HG02759 (cell line): ENCODE data around the gene ZNF212.
"Not testable (repeated sequence)": the region's sequence is repeated elsewhere in the genome, so short reads cannot be mapped to it uniquely, and the experiment has no call there.

Source experiments
- ATAC-seq: cut with Tn5 transposase; IDR thresholded peaks from one replicate; pipeline ENCODE4 v1.9.1; 2021; ENCODE audit warnings: mild to moderate bottlenecking, moderate library complexity; ENCODE audit not compliant: unreplicated experiment

Gene ZNF212

GRCh38 chr7:149252378-149252777 lies 12.9 kb downstream of the ZNF212 start:
- no peak for ATAC-seq

- ATAC-seq: no peak
Measured at GRCh38 chr7:149253665-149254064, 14.2 kb downstream of the ZNF212 start.

GRCh38 chr7:149254181-149254858 lies 14.9 kb downstream of the ZNF212 start:
- no peak for ATAC-seq

DNA sequence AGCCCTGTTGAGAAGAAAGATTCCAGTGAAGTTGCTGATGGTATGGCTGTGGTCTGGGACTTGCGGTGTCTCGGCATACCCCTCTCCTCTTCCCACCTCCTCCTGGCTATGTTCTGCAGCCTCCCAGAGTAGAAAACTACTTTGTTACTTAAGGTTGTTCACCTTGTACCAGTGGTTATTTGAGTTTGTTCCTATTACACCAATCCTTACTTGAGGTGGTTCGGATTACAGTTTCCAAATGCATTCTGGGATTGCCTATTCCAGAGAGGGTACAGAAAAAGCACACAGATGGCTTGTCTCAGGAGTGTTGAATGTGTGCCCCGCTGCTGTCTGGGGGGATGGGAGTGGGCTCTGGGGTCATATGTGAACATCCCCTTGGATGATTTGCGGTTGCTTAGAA lies 15.7 kb downstream of the ZNF212 start:
- ATAC-seq: no peak

GRCh38 chr7:149256568-149256967 lies 17.1 kb downstream of the ZNF212 start:
- no peak for ATAC-seq

GRCh38 chr7:149257146-149257545 lies 17.7 kb downstream of the ZNF212 start:
- ATAC-seq: no peak

- peak; percentile 12 for ATAC-seq
Measured at GRCh38 chr7:149261316-149261828, 21.9 kb downstream of the ZNF212 start.

DNA sequence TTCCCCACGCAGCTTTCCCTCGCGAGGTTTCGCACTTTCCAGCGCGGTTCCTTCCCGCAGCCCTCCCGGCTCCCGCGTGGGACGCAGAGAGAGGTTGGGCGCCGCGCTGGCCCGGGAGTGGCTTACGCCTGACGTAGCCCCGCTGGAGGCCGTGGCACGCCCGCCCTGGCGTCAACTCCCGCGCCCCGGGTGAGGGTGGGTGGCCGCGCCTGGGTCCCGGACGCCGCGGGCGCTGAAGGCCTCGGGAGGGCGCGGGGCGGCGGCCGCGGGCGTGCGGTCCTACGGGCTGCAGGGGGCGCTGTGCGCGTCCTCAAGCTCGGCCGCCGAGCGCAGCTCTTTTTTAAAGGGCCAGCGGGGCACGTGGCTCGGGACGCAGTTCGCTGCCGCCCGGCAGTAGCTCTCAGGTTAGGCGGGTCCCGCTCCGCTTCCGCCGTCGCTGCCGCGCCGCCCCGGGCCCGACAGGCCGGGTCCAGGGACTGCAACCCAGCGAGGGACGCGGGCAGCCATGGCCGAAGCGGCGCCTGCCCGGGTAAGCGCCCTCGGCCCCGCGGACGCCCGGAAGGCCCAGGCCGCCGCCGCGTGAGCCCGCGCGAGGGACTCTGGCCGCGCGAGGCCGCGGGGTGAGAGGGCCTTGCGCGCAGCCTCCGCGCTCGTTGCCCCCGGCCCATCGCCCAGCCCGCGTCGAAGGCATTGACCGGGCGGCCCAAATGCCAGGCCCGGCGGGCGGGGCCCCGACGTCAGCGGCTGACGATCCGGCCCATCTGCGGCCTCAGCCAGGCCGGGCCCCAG lies 22.6 kb downstream of the ZNF212 start, which contains the start of gene ZNF783:
Gene ZNF783 (plus strand): TSS at position 368 of the 789 bp plus-strand sequence. CDS start 138 bp downstream, at position 506.
- ATAC-seq: peak; percentile 87

DNA sequence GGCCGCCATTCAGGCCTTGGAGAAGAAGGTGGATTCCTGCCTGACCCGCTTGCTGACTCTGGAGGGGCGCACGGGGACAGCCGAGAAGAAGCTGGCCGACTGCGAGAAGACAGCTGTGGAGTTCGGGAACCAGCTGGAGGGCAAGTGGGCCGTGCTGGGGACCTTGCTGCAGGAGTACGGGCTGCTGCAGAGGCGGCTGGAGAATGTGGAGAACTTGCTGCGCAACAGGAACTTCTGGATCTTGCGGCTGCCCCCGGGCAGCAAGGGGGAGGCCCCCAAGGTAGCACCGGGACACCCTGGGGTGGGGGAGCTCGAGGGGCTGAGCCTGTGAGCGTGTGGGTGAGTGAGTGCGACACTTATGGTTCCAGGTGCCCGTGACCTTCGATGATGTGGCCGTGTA lies 27.0 kb downstream of the ZNF212 start:
- ATAC-seq: no peak

DNA sequence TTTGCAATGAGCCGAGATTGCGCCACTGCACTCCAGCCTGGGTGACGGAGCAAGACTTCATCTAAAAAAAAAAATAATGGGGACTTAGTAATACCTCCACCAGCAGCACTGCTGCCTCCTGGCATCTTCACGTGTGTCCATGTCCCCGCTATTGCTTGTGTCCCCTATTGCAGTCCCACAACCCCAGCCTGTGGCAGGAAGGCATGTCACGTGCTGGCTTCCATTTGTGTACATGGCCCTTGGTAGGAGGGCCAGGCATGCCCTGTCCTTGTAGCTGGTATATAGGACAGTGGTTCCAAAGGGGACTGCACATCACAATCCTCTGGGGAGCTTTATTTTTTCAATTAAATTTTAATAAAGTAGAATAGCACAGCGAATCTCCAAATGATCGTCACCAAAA lies 28.3 kb downstream of the ZNF212 start:
- no peak for ATAC-seq

- ATAC-seq: not testable (repeated sequence)
Measured at GRCh38 chr7:149274424-149274823, 35.0 kb downstream of the ZNF212 start.

- ATAC-seq: no peak
Measured at GRCh38 chr7:149277871-149278270, 38.4 kb downstream of the ZNF212 start.

DNA sequence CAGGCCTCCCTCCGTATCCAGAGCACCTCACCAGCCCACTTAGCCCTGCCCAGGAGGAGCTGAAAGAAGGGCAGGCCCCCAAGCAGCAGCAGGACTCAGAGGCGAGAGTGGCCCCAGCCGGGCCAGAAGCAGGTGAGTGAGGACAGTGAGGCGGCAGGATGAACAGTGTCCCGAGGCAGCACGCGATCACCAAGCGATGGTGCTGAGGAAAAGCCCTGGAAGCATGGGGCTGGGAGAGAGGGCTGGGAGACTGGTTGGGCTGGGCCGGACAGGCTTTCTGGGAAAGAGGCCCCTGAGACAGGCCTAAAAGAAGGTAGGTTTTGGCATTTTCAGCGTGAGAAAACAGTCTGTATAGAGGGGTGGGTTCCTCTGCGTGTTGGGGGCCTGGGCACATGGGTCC lies 38.9 kb downstream of the ZNF212 start:
- ATAC-seq: no peak

DNA sequence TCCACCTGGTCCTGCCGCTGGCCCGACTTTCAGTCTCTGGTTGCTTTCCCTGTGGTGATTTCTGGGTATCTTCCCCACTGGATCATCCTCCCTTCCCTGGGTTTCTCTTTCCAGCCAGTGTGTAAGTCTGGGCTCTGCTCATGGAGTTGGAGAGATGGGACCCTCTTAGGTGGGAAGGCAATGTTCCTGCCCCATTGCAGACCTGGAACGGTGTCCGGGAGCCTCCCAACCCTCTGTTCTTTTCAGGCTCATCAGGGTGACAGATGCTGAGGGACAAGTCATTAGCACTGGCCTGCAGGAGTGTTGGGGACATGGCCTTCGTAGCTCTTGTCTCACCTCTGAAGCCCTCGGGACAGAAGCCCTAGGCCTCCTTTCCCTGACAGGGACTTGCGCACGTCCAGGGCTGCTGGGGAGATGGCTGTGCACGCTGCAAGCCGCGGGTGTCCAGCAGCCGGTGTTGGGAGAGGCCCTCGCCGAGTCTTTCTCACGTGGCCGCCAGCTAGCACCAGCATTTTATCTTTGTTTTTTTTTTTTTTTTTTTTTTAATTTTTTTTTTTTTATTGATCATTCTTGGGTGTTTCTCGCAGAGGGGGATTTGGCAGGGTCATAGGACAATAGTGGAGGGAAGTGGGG lies 39.8 kb downstream of the ZNF212 start:
- ATAC-seq: no peak

DNA sequence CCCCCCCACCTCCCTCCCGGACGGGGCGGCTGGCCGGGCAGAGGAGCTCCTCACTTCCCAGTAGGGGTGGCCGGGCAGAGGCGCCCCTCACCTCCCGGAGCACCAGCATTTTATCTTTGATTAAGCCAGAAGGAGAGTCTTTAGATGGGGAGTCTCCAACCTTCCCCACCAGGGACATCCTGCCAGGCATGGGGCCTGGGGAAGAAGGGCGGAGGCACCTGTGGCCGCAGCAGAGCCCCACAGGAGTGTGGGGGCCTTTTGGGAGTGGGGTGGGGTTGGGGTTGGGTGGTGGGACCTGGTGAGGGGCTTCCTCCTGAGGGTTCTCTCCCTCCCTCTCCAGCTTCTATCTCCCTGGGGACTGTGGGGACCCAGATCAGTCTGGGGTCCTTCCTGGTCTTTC lies 40.7 kb downstream of the ZNF212 start:
- no peak for ATAC-seq

GRCh38 chr7:149280661-149281507 lies 41.4 kb downstream of the ZNF212 start:
- no peak for ATAC-seq

DNA sequence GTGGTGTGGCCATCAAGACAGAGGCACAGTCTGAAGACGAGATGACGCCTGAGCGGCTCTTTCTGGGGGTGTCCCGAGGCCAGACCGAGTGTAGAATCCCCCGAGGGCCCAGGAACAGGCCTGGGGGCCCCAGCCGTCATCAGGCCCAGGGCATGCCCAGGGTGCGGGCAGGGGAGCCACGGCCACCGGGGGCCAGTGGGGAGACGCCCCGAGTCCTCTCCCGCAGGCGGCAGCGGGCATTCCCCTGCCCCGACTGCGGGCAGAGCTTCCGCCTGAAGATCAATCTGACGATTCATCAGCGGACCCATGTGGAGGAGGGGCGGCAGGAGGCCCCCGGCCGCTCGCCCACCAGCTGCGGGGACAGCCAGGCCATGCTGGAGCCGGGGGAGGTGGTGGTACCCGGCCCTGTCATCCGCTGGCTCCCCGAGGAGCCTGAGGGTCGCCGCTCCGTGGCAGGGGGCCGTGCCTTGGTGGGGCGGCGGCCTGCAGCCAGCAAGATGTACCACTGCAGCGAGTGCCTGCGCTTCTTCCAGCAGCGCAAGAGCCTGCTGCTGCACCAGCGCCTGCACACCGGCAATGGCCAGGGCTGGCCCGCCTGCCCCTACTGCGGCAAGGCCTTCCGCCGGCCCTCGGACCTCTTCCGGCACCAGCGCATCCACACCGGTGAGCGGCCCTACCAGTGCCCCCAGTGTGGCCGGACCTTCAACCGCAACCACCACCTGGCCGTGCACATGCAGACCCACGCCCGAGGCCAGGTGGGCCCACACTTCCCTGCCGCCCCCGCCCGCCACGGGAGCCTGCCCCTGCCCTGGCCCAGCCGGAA lies 42.3 kb downstream of the ZNF212 start:
- ATAC-seq: no peak

GRCh38 chr7:149282331-149282655 lies 42.8 kb downstream of the ZNF212 start:
- no peak for ATAC-seq

GRCh38 chr7:149283321-149283720 lies 43.9 kb downstream of the ZNF212 start:
- ATAC-seq: no peak

DNA sequence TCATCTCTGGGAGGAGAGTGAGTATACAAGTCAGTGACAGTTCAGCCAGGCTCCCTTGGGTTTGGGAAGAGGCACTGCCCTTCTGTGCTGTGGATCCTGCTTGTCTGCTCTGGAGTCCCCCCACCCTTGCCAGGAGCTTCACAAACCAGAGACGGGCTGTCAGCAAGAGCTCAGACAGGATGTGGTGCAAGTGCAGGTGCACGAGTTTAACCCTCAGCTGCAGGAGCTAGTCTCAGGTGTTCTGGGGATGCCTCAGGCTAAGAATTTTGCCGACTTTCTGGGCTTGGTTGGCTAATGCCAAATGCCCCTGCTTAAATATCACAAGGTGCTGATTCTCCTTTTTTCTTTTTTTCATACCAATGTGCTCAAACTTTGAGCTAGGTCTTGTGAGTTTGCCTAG lies 44.9 kb downstream of the ZNF212 start:
- ATAC-seq: no peak
